HUDEP-2 (cell line): ENCODE results near the gene PJA1.

Source experiments
- DNase-seq, 76 experiments: peaks; one replicate each; lab custom pipeline; 2025; ENCODE audit not compliant: unreplicated experiment in 76 of 76; lab: John Stamatoyannopoulos, UW

Gene PJA1

DNA sequence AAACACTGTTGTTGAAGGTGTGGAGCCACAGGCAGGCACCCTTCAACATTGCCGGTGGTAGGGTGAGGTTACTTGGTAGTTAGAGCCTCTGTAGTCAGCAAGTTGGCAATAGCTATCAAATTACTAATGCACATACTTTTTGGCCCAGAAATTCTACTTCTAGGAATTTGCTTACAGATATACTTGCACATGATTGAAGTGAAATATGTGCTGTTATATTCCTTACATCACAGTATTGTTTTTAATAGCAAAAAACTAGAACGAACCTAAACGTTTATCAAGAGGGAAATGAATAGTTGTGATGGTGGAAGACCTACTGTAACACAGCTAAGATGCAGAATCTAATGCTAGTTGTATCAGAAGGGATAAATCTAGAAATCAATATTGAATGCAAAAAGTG is 7.7 kb upstream of the PJA1 start:
- no peak for DNase-seq

DNA sequence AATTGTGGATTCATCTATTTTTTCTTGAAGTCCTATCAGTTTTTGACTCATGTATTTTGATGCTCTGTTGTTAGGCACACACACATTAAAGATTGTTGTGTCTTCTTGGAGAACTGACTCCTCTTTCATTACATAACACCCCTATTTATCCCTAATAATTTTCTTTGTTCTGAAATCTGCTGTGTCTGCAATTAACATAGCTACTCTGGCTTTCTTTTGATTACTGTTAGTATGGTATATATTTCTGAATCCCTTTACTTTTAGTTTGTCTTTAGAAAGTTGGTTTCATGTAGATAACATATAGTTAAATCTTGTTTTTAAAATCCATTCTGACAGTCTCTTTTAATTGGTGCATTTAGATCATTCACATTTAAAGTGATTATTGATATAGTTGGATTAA is 5.1 kb upstream of the PJA1 start:
- no peak for DNase-seq

DNA sequence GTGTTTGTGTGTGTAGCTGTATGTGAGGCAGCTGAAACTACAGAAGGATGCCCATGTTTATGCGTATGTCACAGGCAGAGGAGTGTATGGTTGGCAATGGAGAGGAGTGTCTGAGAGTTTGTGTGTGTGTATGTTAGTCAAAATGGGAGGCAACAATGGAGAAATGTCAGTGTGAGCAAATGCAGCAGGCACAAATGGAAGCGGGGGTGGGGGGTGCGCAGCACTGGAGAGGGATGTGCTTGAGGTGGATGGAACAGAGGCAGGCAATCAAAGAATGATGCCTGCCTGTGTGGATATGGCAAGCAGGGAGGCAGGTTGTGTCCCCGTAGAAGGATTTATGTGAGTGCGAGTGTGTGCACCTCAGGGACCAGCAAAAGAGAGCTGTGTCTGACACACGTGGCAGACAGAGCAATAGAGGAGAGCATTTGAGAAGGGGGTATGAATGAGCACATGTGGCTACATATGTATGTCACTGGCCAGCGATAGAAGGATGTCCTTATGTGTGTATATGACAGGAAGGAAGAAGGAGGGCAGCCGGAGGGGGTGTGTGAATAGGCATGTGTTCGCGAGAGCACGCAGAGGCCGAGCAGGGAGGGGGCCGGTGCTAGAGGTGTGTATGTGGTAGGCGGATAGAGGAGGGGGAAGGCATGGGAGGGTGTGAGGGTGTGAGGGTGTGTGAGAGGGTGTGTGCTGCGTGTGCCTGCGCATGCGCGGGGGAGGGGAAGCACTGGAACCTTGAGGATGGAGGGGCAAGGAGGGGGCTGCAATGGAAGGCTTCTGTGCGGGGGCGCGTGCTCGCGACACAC is 1.1 kb downstream of the PJA1 start:
- DNase-seq, result peak in 2 of 76 experiments; percentile 0 to 1

GRCh38 chrX:69162361-69162865 is 2.8 kb downstream of the PJA1 start:
- no peak for DNase-seq

GRCh38 chrX:69161786-69162349 is 3.4 kb downstream of the PJA1 start:
- DNase-seq, result no peak

GRCh38 chrX:69161371-69161770 is 3.9 kb downstream of the PJA1 start:
- no peak for DNase-seq

DNA sequence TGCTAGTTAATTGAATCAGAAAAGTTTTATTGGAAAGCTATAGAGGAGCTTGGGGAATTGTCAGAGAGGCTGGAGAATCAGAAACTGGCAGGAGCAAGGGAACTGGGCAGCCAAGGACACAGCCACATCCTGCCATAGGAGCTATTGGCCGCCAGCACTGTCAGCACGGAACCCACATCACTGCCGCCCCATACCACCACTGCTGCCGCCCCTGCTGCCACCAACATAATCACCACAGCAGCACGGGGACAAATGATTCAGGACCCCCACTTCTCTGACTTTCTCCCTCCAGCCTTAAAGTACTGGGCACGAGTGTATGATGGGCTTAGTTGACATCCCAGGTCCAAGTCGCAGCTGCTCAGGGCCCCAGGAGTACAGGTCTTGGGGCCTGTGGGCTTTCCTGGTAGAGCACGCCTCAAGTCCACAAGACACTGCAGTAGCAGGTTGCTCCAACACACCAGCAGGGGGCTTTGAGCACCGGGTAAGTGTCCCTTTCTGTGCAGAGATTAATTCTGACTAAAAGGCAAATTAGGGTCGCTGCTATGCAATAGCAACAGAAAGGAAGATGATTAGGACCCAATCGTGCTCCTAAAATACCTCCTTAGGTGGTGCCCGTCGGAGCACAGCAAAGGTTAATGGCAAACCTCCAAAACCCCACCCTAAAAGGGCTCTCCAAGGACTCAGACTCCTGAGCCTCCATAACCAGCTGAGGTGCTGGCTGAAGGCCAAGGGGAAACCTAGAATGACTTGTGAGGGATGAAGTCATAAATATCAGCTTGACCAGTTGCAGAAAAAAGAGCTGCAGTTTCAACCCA is 6.9 kb downstream of the PJA1 start:
- peak in 32 of 76 experiments; percentile 0 to 42 (median 10) for DNase-seq

- DNase-seq, result no peak
Measured at GRCh38 chrX:69156638-69157037, 8.6 kb downstream of the PJA1 start.

DNA sequence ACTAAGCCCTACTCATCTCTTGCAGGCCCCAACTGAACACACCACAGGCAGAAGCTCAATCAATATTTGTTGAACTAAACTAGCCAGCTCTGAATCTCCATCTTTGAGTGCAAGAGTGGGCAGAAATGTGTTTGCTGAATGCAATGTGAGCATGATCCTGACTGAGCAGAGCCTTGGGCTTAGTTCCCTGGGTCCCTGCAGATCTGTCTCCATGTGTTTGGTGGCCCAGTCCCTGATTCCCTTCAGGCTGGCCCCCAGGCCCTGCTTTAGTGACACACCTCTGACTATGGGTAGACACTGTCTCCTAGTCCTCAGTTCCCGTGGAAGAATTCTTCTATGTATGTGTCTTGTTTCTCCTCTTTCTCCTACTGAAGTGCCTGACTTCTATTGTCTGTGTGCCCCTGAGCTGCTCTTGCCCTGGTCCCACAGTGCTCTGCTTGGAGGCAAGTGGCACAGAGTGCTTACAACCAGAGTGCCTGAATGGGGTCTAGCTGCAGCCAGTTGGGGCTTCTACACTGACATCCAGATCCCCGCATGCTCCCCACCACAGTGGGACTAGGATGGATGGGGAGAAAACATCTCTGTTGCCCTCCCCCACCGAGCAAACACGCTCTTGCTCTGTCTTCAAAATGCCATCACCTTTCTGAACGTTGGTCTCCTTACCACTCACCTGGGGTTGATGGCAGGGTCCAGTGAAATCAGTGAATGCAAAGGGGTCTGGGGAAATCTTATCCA is 9.3 kb downstream of the PJA1 start:
- no peak for DNase-seq

- DNase-seq, result no peak
Measured at GRCh38 chrX:69154051-69154450, 11.2 kb downstream of the PJA1 start.

DNA sequence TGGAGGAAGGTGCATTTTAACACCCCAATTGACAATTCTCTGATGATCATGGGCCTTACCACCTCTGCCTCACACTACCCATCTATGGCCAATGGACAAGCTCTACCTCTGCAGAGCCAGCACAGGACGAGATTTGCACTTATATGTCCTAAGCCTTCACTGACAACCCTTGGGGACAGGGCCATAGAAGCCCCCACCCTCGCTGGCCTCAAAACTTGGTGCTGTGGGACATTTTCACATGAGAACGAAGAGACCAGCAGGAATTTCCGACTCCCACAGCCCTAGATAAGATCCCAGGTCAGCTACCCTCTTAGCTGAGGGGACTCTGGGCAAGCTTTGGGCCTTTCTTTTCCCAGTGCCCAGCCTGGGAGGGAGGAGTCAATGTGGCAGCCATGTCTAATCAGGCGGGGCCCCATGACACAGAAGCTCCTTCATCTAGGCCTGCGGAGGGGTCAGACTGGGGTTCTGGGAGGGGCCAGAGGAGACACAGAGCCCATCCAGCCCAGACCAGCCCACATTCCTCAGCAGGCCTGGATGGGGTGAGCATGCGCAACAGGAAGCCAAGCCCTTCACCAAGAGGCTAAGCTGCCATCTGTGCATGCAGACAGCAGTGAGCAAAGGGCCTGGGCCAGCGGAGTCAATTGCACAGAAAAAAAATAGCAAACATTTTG is 12.1 kb downstream of the PJA1 start:
- DNase-seq, result no peak

DNA sequence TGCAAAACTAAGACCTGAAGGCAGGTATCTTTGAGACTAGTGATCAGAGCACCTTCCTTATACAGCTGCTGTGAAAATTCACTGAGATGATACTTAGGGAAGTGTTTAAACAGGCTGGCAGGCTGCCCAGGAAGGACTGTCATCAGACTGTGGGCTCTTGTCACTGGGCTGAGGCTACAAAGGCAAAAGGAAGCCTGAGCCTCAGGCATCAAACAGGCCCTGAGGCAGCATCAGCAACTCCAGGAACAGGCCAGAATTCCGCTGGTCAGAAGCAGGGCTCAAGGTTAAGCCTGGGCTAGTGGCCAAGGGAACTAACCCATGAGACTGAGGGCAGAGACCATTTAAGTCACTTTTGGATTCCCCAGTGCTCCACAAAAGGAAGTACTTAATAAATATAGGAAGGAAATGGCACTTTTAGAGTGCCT is 12.8 kb downstream of the PJA1 start:
- DNase-seq, result peak in 2 of 76 experiments; percentile 0

GRCh38 chrX:69151866-69152284 is 13.4 kb downstream of the PJA1 start:
- DNase-seq, result no peak

DNA sequence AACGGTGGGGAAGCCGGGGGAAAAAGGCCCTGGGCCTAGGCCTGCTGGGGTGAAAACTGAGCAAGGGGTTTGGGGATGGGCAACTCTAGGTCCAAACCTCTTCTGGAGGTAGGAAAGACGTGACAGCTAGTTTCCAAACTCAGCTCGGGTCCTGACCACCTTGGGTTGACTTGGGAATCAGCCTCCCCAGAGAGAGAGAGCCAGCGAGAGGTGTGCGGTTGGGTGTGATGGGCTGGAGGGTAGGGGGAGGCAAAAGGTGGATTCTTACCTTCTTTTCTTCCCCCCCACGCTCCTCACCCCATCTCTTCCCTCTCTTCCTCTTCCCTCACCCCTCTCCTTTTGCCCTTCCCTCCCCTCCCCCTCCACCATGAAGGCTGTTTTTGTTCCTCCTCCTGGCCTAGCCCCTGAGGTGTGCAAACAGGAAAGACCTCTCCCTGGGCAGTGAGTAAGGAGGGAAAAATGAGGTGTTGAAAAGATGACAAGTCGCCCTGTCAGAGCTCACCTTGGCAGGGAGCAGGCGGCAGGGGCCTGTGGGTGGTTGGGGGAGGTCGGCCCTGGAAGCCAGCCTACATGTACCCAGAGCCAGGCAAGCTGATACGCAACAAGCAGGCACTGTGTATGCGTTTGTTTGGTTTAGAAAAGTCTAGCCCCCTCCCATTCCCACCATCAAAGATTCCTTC is 14.8 kb downstream of the PJA1 start:
- DNase-seq, result no peak

DNA sequence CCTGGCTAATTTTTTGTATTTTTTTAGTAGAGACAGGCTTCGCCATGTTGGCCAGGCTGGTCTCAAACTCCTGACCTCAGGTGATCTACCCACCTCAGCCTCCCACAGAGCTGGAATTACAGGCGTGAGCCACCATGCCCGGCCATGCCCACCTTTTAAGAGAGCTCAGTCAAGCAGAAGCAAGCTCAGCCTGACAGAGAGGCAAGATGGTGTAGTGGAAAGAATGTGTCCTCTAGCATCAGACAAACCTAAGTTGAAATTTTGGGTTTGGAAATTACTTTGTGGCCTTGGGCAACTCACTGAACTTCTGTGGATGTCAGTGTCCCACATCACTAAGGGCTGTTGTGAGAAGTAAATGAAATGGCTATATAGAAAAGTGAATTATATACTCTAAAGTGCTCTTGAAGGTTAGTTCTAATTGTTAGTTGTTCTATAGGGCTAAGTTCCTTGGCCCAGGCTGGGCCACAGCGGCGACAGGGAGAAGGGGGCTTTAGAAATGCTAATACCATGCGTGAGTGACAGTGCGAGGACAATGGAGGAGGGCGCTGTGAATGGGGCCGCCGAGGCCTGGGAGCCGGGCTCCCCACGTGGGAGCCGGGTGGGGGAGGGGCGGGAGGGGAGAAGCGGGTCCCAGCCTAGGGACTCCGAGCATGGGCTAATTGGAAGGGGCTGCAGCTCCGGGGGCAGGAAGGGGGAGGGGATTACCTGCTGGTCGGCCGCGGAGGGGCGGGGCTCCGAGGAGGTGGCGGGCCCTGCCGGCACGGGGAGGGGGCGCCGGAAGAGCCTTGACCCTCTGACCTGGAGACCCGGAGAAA is 15.6 kb downstream of the PJA1 start:
- DNase-seq, result no peak

DNA sequence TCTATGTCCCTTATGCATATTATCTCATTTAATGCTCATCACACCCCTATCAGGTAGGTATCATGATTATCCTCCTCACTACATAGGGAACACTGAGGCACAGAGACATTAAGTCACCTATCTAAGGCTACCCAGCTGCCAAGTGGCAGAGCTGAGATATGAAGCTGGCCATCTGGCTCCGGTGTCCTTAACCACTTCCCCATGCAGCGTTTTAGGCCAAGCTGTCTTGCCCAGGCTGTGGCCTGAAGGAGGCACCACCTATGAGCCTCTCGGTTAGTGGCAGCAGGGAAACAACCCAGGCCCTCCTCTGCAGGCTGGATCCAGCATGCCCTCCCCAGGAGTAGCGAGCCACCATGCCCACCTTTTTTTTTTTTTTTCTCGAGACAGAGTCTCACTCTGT is 16.3 kb downstream of the PJA1 start:
- no peak for DNase-seq

DNA sequence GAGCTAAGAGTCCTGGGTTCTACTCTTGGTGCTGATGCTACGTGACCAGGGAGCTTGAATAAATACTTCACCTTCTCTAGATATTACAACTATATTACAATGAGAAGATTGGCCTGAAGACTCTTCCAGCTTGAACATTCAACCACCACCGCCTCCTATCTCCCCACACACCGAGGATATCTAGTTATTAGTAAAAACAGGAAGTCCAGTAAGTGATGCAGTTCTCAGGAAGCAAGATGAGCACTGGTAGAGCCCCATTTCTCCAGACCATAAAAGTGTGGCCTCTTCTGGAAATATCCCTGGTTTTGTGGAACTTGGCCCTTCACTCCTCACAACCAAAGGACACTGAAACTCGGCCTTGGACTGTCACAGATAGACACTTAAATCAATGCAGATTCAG is 18.5 kb downstream of the PJA1 start:
- DNase-seq, result no peak

- no peak for DNase-seq
Measured at GRCh38 chrX:69145714-69146113, 19.5 kb downstream of the PJA1 start.
